Loucy (cell line): ENCODE measurements around the gene MACROD1.

ENCODE experiments used
- CTCF ChIP-seq: fragments of 200-600 bp; sonication (generic); conservative IDR thresholded peaks from 2 replicates; pipeline ENCODE4 v1.5.1; 2014; ENCODE audit warnings: mild to moderate bottlenecking, antibody characterized with exemption, low read length
- EZH2phosphoT487 ChIP-seq: fragments of 200-600 bp; IDR thresholded peaks from 2 replicates; pipeline ENCODE4 v1.6.1; 2018; ENCODE audit warnings: antibody characterized with exemption, mild to moderate bottlenecking, moderate library complexity, borderline replicate concordance

- TF ChIP-seq CTCF (peak; percentile 47), EZH2phosphoT487 (no peak)
Observed at GRCh38 chr11:64090806-64091516, 75.0 kb downstream of the MACROD1 start.
